Loucy (cell line): ENCODE results near the gene DRC7.

Experiments
- H2AFZ ChIP-seq: fragments of 200-600 bp; sonication (generic); 2 replicates; pipeline ENCODE4 v1.6.0; 2016; ENCODE audit warnings: antibody characterized with exemption, mild to moderate bottlenecking, low read length, moderate library complexity
- H3F3A ChIP-seq: fragments of 200-600 bp; 2 replicates; pipeline ENCODE4 v1.6.0; 2016; ENCODE audit warnings: antibody characterized with exemption, low read depth, mild to moderate bottlenecking
- H3K27me3 ChIP-seq: fragments of 200-600 bp; sonication (generic); 2 replicates; pipeline ENCODE4 v1.6.1; 2014; ENCODE audit warnings: low read length, mild to moderate bottlenecking; ENCODE audit not compliant: insufficient read depth, poor library complexity, severe bottlenecking
- H3K36me3 ChIP-seq: fragments of 200-600 bp; sonication (generic); 2 replicates; pipeline ENCODE4 v1.6.1; 2016; ENCODE audit warnings: low read length; ENCODE audit not compliant: insufficient read depth
- H3K4me1 ChIP-seq: fragments of 200-600 bp; sonication (generic); 2 replicates; pipeline ENCODE4 v1.5.1; 2014; ENCODE audit warnings: low read length, mild to moderate bottlenecking; ENCODE audit not compliant: insufficient read depth, poor library complexity, severe bottlenecking
- H3K4me2 ChIP-seq: fragments of 200-600 bp; sonication (generic); 2 replicates; pipeline ENCODE4 v1.6.0; 2014; ENCODE audit warnings: antibody characterized with exemption, low read length, low read depth, mild to moderate bottlenecking; ENCODE audit not compliant: poor library complexity, severe bottlenecking
- H3K4me3 ChIP-seq: fragments of 200-600 bp; sonication (generic); 2 replicates; pipeline ENCODE4 v1.5.1; 2014; ENCODE audit warnings: low read length, mild to moderate bottlenecking, mixed read lengths; ENCODE audit not compliant: poor library complexity, severe bottlenecking
- H3K79me2 ChIP-seq: fragments of 200-600 bp; sonication (generic); 2 replicates; pipeline ENCODE4 v1.6.1; 2014; ENCODE audit warnings: low read length; ENCODE audit not compliant: insufficient read depth
- H3K9ac ChIP-seq: fragments of 200-600 bp; sonication (generic); 2 replicates; pipeline ENCODE4 v1.6.0; 2014; ENCODE audit warnings: mild to moderate bottlenecking, low read depth, low read length, moderate library complexity; ENCODE audit not compliant: poor library complexity, severe bottlenecking
- H3K9me2 ChIP-seq: fragments of 200-600 bp; sonication (generic); replicated peaks from 2 replicates; pipeline ENCODE4 v1.6.1; 2016; ENCODE audit warnings: low read depth, low read length, mixed read lengths
- H3K9me3 ChIP-seq: fragments of 200-600 bp; sonication (generic); 2 replicates; pipeline ENCODE4 v1.6.1; 2014; ENCODE audit warnings: mild to moderate bottlenecking, antibody characterized with exemption, low read length, low read depth; ENCODE audit not compliant: insufficient read depth
- H4K20me1 ChIP-seq: fragments of 200-600 bp; sonication (generic); 2 replicates; pipeline ENCODE4 v1.6.0; 2014; ENCODE audit warnings: antibody characterized with exemption, low read length, mild to moderate bottlenecking; ENCODE audit not compliant: insufficient read depth, poor library complexity, severe bottlenecking
- EZH2phosphoT487 ChIP-seq: fragments of 200-600 bp; IDR thresholded peaks from 2 replicates; pipeline ENCODE4 v1.6.1; 2018; ENCODE audit warnings: antibody characterized with exemption, mild to moderate bottlenecking, moderate library complexity, borderline replicate concordance
- TF ChIP-seq, protein P1 (sequence below): fragments of 200-600 bp; sonication (generic); conservative IDR thresholded peaks from 2 replicates; pipeline ENCODE4 v1.5.1; 2014; ENCODE audit warnings: mild to moderate bottlenecking, antibody characterized with exemption, low read length

DRC7 gene

DNA sequence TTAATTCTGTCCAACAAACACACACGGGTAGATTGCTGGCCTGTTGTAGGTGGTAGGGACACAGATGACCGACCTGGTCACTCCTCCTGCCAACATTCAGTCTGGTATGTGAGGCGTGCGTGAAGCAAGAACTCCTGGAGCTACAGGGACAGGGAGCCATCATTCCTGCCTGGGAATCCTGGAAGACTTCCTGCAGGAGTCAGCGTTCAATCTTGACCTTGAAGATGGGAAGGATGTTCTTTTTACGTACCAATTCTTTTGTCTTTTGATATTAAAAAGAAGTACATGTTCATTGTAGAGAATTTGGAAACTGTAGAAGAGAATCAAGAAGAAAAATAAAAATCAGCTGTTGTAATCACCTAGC is 30.0 kb upstream of the DRC7 start:
- Histone ChIP-seq H3K4me1 (peaks cover 32% of the 10 kb centered on the region), H3K79me2 (no peaks in the 10 kb centered on the region), H3K9me2 (no peaks in the 10 kb centered on the region), H2AFZ (no peak overlapping the region), H3K27me3 (no peaks in the 10 kb centered on the region), H3K9me3 (no peaks in the 10 kb centered on the region), H3K4me2 (no peak overlapping the region), H3K9ac (no peak overlapping the region), H4K20me1 (no peaks in the 10 kb centered on the region), H3F3A (no peaks in the 10 kb centered on the region), H3K4me3 (no peak overlapping the region), H3K36me3 (no peaks in the 10 kb centered on the region)
- no peak for TF ChIP-seq EZH2phosphoT487
- TF ChIP-seq, protein P1, sequence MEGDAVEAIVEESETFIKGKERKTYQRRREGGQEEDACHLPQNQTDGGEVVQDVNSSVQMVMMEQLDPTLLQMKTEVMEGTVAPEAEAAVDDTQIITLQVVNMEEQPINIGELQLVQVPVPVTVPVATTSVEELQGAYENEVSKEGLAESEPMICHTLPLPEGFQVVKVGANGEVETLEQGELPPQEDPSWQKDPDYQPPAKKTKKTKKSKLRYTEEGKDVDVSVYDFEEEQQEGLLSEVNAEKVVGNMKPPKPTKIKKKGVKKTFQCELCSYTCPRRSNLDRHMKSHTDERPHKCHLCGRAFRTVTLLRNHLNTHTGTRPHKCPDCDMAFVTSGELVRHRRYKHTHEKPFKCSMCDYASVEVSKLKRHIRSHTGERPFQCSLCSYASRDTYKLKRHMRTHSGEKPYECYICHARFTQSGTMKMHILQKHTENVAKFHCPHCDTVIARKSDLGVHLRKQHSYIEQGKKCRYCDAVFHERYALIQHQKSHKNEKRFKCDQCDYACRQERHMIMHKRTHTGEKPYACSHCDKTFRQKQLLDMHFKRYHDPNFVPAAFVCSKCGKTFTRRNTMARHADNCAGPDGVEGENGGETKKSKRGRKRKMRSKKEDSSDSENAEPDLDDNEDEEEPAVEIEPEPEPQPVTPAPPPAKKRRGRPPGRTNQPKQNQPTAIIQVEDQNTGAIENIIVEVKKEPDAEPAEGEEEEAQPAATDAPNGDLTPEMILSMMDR = no peak

DNA sequence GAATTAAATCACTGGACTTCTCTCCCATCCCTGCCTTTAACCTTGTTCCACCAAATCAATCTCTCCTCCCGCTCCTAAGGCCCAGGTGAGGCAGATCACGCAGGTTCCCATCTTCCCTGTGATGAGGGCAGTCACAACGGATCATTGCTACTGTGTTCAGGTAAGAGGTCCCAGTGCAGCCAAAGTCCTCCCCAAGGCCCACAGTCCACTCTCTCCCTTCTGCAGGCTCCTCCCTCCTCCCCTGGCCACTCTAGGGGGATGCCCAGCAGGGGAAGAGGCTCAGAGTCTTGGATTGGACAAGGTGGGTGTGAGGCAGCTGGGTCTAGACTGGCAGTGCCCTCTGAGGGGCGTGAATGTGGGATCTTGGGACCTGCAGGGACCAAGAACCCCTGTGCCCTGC is 29.1 kb upstream of the DRC7 start:
- Histone ChIP-seq H4K20me1 (no peaks in the 10 kb centered on the region), H3K4me2 (no peak overlapping the region), H3K9me2 (no peaks in the 10 kb centered on the region), H3K79me2 (no peaks in the 10 kb centered on the region), H3K4me1 (peaks cover 41% of the 10 kb centered on the region), H3K9ac (no peak overlapping the region), H3K36me3 (no peaks in the 10 kb centered on the region), H3K9me3 (no peaks in the 10 kb centered on the region), H3K27me3 (no peaks in the 10 kb centered on the region), H2AFZ (no peak overlapping the region), H3F3A (no peaks in the 10 kb centered on the region), H3K4me3 (no peak overlapping the region)
- TF ChIP-seq, protein P1 = no peak
- TF ChIP-seq EZH2phosphoT487 = no peak

DNA sequence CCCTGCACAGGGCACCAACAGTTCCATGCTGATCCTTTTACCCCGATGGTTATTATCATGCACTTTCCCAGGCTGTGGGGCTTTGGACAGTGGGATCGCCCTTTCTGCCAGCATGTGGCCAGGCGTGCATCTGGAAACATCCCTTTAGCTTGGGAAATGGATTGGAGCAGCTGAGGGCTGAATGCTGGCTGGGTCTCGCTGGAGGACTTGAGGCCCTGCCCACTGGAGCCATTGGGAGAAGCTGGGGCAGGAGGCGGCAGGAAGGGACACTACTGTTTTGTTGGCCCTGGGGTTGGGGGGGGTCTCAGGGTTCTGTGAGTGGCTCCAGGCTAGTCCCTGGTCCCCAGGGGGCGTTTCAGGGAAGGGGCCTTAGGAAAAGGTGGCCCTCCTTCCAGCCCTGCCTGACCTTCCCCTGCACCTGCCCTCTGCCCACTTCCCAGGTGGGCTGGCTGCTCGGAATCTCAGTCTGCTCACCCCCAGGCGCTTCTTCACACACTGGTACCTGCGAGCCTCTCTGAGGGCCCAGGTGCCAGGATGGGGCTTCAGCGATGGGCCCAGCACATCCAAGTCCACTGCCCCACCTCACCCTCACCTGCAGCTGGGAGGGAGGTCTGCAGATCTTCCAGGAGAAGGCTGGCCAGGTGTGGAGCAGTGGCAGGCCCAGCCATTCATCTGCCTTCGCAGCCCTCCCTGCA is 28.1 kb upstream of the DRC7 start:
- no peaks in the 10 kb centered on the region for H3K79me2 ChIP-seq
- no peak overlapping the region for H2AFZ ChIP-seq
- no peaks in the 10 kb centered on the region for H3K9me2 ChIP-seq
- no peaks in the 10 kb centered on the region for H3K27me3 ChIP-seq
- peaks cover 42% of the 10 kb centered on the region for H3K4me1 ChIP-seq
- no peaks in the 10 kb centered on the region for H4K20me1 ChIP-seq
- H3K9ac ChIP-seq = no peak overlapping the region
- no peak overlapping the region for H3K4me2 ChIP-seq
- no peaks in the 10 kb centered on the region for H3F3A ChIP-seq
- H3K36me3 ChIP-seq = no peaks in the 10 kb centered on the region
- no peak overlapping the region for H3K4me3 ChIP-seq
- no peaks in the 10 kb centered on the region for H3K9me3 ChIP-seq
- no peak for TF ChIP-seq EZH2phosphoT487
- TF ChIP-seq, protein P1 = no peak
